HT-29 (cell line): Measurements from ENCODE around the gene HYAL4. TPM values are rescaled to one million over a fixed set of nuclear protein-coding genes. Genes with fewer than 3 reads are reported as not detected.
"Not testable (repeated sequence)": the region's sequence is repeated elsewhere in the genome, so short reads cannot be mapped to it uniquely, and the experiment has no call there.

Source experiments
- DNase-seq: peaks from one replicate; pipeline ENCODE4 v3.0.0-alpha.2; 2015; ENCODE audit warnings: low spot score
- total RNA-seq: library from RNA; depleted of rRNA; stranded (reverse); fragments of >200 nt; shearing (Covaris generic); gene quantifications from 2 replicates; pipeline ENCODE4 v1.2.3, GENCODE V29; 2014

HYAL4 gene
- total RNA-seq, 1 experiment from 2014 or later: 0.79 TPM

DNA sequence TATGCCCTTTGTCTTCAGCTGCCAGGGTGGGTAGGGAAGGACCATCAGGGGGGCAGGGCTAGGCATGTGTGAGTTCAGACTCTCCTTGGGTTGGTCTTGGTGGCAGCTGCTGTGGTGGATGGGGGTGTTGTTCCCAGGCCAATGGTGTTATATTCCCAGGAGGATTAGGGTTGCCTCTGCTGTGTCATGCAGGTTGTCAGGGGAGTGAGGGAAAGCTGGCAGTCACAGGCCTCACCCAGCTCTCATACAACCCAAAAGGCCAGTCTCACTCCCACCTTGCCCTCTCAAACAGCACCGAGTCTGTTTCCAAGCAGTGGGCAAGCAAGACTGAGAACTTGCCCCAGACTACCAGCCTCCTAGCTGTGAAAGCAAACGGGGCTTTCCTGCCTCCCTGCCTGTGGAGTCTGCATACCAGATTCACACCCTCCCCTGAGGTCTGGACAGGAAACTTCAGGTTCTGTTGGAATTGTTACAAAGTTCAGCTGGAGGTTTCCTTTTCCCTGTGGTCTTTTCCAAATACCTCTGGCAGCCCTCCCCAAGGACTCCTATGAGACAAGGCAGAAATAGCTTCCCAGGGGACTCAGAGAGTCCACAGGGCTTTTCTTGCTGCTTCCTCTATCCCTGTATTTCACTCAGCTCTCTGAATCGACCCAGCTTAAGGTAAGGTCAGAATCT lies 1.4 kb downstream of the HYAL4 start:
- peak; percentile 66 for DNase-seq

DNA sequence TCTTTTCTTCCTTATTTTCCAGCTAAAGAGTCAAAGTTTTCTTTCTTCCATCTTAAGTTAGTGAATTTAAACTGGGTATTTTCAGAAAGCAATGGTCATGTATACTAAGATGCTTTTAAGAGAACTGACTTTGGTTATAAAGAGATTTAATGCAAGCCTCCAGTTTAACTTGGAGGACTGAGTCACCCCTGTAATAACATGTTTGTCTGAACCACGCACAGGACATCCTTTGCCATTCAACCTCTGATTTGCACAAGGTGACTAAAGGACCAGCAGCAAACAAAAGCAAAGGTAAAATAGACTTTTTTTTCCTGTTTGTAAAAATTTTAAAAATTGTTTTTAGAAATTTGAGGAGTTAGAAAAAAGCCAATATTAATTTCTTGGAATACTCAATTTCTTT lies 2.9 kb downstream of the HYAL4 start:
- no peak for DNase-seq

DNA sequence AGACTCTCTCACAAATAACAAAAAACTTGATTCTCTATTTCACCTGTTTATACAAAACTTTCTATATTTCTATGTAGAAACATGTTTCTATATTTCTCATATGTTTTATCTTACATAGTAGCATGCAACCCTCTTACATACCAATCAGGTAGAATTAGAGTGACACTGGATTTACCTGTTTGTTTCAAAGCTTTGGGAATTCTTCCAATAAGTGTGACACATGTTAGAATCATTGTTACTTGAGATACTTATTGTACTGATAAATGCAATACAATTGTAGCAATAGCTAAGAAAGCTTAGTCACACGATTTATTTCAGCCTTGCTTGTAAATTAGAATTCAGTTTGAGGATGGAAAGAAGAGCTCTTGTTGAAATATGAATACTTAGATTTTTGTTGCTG lies 4.9 kb downstream of the HYAL4 start:
- no peak for DNase-seq

DNA sequence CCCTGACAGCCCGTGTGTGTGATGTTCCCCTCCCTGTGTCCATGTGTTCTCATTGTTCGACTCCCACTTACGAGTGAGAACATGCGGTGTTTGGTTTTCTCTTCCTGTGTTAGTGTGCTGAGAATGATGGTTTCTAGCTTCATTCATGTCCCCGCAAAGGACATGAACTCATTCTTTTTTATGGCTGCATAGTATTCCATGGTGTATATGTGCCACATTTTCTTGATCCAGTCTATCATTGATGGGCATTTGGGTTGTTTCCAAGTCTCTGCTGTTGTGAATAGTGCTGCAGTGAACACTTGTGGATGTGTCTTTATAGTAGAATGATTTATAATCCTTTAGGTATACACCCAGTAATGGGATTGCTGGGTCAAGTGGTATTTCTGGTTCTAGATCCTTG lies 6.4 kb downstream of the HYAL4 start:
- not testable (repeated sequence) for DNase-seq

DNA sequence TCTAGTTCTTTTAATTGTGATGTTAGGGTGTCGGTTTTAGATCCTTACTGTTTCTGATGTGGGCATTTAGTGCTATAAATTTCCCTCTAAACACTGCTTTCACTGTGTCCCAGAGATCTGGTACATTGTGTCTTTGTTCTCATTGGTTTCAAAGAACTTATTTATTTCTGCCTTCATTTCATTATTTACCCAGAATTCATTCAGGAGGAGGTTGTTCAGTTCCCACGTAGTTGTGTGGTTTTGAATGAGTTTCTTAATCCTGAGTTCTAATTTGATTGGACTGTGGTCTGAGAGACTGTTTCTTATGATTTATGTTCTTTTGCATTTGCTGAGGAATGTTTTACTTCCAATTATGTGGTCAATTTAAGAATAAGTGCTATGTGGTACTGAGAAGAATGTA lies 9.3 kb downstream of the HYAL4 start:
- DNase-seq: not testable (repeated sequence)

DNA sequence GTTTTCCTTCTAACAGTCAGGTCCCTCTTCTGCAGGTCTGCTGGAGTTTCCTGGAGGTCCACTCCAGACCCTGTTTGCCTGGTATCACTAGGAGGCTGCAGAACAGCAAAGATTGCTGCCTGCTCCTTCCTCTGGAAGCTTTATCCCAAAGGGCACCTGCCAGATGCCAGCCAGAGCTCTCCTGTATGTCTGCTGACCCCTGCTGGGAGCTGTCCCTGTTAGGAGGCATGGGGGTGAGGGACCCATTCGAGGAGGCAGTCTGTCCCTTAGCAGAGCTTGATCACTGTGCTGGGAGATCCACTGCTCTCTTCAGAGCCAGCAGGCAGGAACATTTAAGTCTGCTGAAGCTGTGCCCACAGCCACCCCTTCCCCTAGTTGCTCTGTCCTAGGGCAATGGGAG lies 11.5 kb downstream of the HYAL4 start:
- DNase-seq: peak; percentile 20

DNA sequence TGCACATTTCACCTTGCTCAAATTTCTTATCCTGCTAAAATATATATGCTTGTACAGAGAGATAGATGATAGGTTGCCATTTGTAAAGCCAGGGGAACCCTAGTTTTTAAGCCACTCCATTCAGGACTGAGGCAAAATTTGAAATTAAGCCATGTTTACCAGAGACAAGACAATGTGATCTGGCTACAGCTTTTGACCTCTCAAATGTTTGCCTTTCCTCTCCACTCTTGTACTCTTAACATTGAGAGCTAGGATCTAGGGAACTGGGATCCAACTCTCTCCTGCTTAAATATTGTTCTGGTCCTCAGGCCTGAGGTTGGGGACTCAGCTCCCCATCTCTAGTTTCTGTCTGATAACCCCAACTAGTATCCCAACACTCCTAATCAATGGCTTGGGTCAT lies 15.9 kb downstream of the HYAL4 start:
- DNase-seq: no peak

DNA sequence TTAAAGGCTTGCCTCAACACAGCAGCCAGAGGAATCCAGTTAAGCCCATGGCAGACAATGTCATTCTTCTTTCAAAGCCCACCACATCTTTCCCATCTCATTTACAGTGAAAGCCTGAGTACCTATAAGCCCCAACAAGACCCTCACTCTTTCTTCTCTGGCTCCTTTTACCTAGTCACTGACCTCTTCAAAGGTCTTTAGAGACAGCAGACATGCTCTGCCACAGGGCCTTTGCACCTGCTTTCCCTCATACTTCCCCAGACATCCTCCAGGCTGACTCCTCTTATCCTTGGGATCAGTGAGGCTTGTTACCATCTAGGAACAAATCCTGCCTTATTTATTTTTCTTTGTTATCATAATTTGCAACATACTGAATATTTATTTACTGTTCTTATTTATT lies 17.8 kb downstream of the HYAL4 start:
- DNase-seq: no peak

DNA sequence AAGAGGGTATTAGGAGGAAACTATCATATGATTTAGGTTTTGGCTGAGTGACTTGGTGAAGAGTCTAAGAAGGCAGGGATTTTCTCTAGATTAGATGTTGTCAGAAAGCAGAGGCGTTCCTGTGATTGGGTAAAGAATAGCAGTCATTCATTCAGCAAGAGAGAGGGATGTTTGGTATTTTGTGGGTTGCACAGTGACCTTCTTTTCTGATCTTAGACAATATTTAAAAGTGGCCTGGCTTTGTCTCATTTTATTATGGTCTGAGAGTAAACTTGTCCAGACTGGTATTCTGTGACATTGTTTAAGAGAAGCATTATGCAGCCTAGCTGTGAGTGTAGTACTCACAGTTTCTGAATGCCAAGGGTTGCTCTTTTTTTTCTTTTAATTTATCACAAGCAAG lies 18.5 kb downstream of the HYAL4 start:
- no peak for DNase-seq

DNA sequence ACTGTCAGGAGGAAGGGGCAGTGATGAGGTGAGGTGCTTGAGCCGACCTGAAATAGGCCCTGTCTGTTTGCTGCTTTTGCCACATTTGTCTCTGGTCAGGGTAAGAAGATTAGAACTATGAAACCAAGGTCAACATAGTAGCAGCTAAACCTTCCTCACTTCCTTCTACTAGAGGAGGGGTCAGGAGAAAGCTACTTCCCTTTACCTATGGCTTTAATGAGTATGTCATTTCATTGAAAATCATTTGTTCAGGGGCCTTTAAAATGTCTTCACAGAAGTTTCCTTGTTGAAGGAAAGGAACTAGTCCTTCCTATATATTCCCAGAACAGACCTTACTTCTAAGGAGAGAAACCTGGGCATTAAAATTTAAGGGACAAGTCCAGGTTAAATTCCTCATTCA lies 19.0 kb downstream of the HYAL4 start:
- no peak for DNase-seq

DNA sequence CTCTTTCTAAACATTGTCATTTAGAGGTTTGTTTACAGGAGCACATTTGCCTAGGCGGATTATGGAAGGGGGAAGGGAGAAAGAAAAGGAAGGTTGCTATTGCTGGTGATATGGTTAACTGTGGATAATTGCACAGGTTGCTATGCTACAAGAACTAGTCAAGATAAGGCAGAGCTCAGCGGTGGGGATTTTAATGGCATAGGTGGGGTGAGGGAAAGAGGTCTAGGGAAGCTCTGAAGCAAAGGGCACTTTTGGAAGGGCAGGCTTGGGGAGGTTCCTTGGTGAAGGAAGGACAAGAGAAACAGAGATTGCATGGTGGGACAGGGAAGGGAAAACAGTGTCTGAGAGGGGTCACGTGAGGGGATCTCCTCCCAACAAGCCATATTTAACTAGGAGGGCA lies 19.5 kb downstream of the HYAL4 start:
- peak; percentile 50 for DNase-seq

DNA sequence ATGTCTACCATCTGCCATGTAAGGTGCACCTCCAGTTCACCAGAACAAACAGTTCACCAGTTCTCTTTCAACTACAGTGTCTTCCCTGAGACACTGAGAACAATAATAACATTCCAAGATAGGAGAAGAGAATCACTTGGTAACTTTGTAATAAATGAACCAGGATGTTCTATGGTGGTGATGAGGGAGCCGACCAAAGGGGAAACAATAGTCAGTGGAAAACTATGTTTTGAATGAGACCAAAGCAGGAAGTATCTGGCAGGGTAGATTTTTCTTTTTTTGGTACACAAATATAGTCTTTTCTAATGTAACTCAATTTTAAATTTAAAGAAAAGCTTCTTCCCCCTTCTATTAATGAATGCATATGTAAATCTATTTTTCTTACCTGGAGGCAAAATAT lies 20.0 kb downstream of the HYAL4 start:
- DNase-seq: no peak

DNA sequence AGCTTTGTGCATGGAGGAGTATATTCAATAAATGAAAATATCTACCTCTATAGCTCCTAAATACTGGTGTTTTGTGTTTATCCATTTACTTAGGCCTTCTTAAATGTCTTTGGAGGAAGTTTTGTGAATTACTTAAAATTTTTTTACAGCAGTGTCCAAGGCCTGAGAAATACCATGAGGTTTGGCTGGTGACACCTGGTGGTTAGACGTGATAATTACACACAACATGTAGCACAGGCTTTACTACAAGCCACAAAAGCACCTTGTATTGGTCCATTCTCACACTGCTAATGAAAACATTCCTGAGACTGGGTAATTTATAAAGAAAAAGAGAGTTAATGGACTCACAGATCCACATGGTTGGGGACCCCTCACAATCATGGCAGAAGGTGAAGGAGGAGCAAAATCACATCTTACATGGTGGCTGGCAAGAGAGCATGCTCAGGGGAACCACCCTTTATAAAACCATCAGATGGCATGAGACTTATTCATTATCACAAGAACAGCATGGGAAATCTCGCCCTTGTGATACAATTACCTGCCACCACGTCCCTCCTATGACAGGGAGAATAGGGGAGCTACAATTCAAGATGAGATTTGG lies 20.6 kb downstream of the HYAL4 start:
- DNase-seq: peak; percentile 93

DNA sequence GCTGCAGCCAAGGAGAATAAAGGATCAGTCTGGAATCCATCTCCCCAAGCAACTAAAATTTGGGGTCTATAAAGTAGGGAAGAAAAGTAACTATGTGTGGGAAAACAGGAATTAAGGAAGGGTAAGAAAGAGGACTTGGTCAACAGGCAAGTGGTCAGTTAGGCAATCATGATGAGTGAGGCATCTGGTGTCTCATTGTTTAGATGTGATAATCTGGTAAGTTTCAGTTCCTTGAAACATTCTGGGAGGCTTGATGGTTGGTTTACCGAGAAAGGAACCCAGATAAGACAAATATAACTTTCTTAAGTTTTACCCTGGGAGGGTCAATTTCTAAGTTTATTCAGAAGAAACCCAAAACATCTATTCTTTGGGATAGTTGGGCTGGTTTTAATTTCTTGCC lies 22.3 kb downstream of the HYAL4 start:
- DNase-seq: no peak

DNA sequence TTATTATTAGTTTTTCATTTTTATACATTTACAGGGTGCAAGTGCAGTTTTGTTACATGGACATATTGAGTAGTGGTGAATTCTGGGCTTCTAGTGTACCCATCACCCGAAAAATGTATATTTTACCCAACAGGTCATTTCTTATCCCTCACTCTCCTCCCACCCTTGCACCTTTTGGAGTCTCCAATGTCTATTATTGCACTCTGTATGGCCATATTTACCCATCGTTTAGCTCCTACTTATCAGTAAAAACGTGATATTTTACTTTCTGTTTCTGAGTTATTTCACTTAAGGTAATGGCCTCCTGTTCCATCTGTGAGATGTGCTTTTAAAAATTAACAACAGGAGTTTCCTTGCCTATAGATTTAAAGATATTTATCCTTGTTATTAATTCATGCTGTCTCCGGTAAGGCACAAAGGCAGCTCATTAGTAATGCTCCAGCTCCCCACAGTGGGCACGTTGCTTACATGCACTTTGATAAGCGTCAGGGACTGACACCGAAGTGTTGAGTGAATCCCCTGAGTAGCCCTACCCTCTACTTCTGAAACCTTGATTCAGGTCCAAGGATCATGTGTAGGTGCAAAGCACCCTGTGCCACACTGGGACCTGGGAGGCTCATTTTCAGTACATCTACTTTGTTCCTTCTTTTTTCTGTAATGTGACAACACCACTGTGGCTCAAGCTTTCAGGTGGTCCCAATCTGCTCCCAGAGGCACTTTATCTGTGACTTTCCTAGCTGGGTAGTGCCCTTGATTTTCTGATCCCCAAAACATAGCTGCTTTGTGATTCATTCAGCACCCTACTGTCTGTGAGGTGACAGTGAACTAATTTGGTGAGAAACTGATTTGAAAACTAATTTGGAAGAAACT lies 27.3 kb downstream of the HYAL4 start:
- DNase-seq: peak; percentile 84

DNA sequence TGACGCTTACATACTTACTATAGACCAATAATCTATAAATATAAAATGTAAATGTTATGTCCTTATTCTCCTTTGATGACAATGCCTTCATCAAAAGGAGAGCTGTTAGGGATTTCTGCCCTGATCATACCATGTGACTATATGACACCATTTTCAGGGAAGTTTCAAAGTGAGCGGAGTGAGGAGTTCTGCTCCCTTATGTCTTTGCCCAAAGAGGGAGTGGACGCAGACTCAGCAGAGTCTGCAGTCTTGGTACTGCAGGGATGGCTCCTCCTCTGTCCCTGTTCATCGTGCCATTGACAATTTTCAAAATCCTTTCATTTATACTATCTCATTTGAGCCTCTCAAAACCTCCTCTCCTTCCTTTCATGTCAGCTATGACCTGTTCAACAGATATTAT lies 27.9 kb downstream of the HYAL4 start:
- DNase-seq: no peak

DNA sequence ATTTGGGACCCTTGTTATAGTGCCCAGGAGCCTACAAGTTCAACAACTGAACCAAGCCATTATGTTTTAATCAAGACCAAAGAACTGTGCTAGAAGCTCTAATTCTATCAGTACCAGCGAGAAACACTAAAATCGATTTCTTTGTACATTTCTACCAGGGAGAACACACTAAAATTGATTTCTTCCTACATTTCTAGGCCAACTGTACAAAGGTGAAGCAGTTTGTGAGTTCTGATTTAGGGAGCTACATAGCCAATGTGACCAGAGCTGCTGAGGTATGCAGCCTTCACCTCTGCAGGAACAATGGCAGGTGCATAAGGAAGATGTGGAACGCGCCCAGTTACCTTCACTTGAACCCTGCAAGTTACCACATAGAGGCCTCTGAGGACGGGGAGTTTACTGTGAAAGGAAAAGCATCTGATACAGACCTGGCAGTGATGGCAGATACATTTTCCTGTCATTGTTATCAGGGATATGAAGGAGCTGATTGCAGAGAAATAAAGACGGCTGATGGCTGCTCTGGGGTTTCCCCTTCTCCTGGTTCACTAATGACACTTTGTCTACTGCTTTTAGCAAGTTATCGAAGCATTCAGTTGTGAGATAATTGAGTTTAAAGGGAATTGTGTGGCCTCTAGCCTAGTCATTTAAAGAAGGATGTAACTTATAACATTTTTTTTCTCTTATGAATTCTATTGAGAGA lies 31.7 kb downstream of the HYAL4 start:
- DNase-seq: no peak

DNA sequence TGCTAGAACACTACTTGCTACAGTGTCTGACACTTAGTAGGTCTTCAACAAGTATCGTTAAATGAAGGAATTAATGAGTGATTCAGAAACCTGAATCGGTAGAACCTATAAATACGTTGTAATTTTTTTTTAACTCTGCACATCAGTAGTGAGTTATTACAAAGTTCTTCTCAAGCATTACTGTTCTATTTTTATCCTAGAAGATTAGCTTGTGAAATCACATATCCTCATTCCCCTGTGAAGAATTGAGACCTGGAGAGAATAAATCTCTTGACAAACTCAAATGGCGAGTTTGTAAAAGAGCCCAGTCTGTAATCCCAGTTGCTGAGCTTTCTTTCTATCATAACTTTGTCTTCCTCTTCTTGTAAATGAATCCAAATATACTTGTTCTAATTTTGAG lies 34.7 kb downstream of the HYAL4 start:
- no peak for DNase-seq

DNA sequence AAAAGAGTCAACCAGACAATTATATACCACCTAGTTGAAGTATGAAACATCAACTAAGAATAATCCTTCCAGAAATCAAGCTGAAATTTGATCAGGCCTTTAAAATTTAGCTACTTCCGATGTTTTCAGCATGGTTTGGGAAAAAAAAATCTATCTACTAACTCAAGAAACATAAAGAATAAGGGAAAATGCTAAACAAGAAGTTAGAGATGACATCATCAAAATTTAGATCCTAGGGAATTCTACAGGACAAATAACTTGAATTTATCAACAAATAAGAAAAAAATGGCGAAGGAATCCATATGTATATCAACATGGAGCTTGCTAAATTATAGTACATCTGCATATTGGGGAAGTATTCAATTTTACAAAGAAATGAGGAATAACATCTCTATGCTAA lies 36.3 kb downstream of the HYAL4 start:
- no peak for DNase-seq

DNA sequence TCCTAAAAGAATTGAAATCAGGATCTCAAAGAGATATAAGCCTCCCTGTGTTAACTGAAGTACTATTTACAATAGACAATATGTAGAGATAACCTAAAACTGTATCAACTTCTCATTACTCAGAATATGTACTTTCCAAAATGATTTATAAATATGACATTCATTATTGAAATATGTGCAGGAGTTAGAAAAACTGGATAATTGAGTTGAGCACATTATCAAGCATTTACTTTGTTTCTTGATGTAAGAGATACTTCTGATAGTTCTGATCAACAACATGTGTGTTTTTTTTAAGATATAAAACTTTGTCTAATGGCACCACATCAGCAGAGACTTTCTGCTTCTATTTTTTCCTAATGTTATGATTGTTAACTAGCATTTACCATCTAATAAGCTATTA lies 38.2 kb downstream of the HYAL4 start:
- DNase-seq: no peak

DNA sequence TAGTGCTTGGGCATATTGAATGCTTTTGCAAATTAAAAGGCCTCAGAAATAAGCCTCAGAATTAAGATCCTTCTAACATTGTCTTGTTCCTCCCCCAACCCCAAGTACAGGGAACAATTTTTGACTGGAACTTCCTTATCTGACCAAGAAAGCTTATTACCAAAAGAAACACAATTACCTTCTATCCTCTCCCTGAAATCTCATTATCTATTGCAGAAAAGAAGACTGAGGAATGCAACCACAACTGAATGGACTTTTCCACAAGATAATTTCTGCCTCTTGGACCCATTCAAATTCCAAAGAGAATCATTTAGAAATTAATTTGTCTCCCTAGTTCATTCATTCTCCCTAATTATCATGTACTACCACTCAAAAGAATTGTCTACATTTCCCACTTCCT lies 43.2 kb downstream of the HYAL4 start:
- no peak for DNase-seq

DNA sequence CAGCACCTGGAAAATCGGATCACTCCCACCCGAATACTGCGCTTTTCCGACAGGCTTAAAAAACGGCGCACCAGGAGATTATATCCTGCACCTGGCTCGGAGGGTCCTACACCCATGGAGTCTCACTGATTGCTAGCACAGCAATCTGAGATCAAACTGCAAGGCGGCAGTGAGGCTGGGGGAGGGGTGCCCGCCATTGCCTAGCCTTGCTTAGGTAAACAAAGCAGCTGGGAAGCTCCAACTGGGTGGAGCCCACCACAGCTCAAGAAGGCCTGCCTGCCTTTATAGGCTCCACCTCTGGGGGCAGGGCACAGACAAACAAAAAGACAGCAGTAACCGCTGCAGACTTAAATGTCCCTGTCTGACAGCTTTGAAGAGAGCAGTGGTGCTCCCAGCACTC lies 49.8 kb downstream of the HYAL4 start:
- not testable (repeated sequence) for DNase-seq
